Karpas-422 (cell line): ENCODE results near the gene AK8. TPM values are rescaled to one million over a fixed set of nuclear protein-coding genes. Genes with fewer than 3 reads are reported as not detected.

ENCODE experiments used
- DNase-seq: peaks from one replicate; pipeline ENCODE4 v3.0.0-alpha.2; 2015
- H2AFZ ChIP-seq: fragments of 200-600 bp; sonication (generic); 2 replicates; pipeline ENCODE4 v1.6.1; 2014; ENCODE audit warnings: antibody characterized with exemption, low read length, mixed read lengths
- H3K27ac ChIP-seq: fragments of 200-600 bp; sonication (generic); 2 replicates; pipeline ENCODE4 v1.5.1; 2014; ENCODE audit warnings: mild to moderate bottlenecking, low read length, moderate library complexity
- H3K27me3 ChIP-seq: fragments of 200-600 bp; sonication (generic); 2 replicates; pipeline ENCODE4 v1.6.1; 2014; ENCODE audit warnings: low read length, mixed read lengths
- H3K36me3 ChIP-seq: fragments of 200-600 bp; sonication (generic); 2 replicates; pipeline ENCODE4 v1.6.1; 2014; ENCODE audit warnings: low read length, mixed read lengths; ENCODE audit not compliant: insufficient read depth
- H3K4me1 ChIP-seq: fragments of 200-600 bp; sonication (generic); 2 replicates; pipeline ENCODE4 v1.6.1; 2014; ENCODE audit warnings: mild to moderate bottlenecking, low read length, mixed read lengths
- H3K4me2 ChIP-seq: fragments of 200-600 bp; sonication (generic); 2 replicates; pipeline ENCODE4 v1.6.1; 2014; ENCODE audit warnings: low read length, low read depth, mild to moderate bottlenecking; ENCODE audit not compliant: poor library complexity, severe bottlenecking
- H3K4me3 ChIP-seq: fragments of 200-600 bp; sonication (generic); 2 replicates; pipeline ENCODE4 v1.5.1; 2014; ENCODE audit warnings: mild to moderate bottlenecking, antibody characterized with exemption, low read length, mixed read lengths
- H3K79me2 ChIP-seq: fragments of 200-600 bp; sonication (generic); 2 replicates; pipeline ENCODE4 v1.6.1; 2014; ENCODE audit warnings: mild to moderate bottlenecking, low read length, mixed read lengths
- H3K9ac ChIP-seq: fragments of 200-600 bp; sonication (generic); 2 replicates; pipeline ENCODE4 v1.6.0; 2014; ENCODE audit warnings: low read length
- H3K9me2 ChIP-seq: fragments of 200-600 bp; sonication (generic), shearing (Covaris generic); replicated peaks from 2 replicates; pipeline ENCODE4 v1.6.0; 2014; ENCODE audit warnings: mild to moderate bottlenecking, low read length, moderate library complexity; ENCODE audit not compliant: insufficient read depth
- H3K9me3 ChIP-seq: fragments of 300-700, 200-600 bp; sonication (generic); 2 replicates; pipeline ENCODE4 v1.6.1; 2014; ENCODE audit warnings: low read length, mixed read lengths
- H4K20me1 ChIP-seq: fragments of 200-600 bp; sonication (generic); 2 replicates; pipeline ENCODE4 v1.6.1; 2014; ENCODE audit warnings: mild to moderate bottlenecking, antibody characterized with exemption, low read length, low read depth; ENCODE audit not compliant: insufficient read depth
- total RNA-seq: library from RNA; depleted of rRNA; stranded (reverse); fragments of >200 nt; shearing (Covaris generic); gene quantifications from 2 replicates; pipeline ENCODE4 v1.2.3, GENCODE V29; 2014; ENCODE audit warnings: low replicate concordance

The AK8 gene
- total RNA-seq, 1 experiment from 2014 or later, result not detected

DNA sequence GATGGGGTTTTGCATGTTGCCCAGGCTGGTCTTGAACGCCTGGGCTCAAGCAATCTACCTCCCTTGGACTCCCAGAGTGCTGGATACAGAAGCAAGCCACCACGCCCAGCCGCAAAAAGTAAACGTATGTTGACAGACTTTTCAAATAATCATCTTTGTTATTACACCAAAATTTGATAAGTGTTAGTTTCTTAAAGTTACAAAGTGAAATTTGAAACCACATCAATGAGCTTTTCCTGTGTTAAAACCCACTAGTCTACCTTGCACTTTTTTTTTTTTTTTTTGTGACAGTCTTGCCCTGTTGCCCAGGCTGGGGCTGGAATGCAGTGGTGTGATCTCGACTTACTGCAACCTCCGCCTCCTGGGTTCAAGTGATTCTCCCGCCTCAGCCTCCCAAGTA, 30.6 kb upstream of the AK8 start:
- H3K9me3 ChIP-seq, result no peaks in the 10 kb centered on the region
- no peak overlapping the region for H3K9ac ChIP-seq
- no peak for DNase-seq
- H3K4me3 ChIP-seq, result no peak overlapping the region
- H3K9me2 ChIP-seq, result no peaks in the 10 kb centered on the region
- H4K20me1 ChIP-seq, result no peaks in the 10 kb centered on the region
- no peaks in the 10 kb centered on the region for H3K4me1 ChIP-seq
- peaks cover 15% of the 10 kb centered on the region; the same call in 1 of the 2 replicates for H3K36me3 ChIP-seq
- no peak overlapping the region for H2AFZ ChIP-seq
- no peak overlapping the region for H3K27ac ChIP-seq
- no peak overlapping the region for H3K4me2 ChIP-seq
- no peaks in the 10 kb centered on the region for H3K79me2 ChIP-seq
- H3K27me3 ChIP-seq, result no peaks in the 10 kb centered on the region

DNA sequence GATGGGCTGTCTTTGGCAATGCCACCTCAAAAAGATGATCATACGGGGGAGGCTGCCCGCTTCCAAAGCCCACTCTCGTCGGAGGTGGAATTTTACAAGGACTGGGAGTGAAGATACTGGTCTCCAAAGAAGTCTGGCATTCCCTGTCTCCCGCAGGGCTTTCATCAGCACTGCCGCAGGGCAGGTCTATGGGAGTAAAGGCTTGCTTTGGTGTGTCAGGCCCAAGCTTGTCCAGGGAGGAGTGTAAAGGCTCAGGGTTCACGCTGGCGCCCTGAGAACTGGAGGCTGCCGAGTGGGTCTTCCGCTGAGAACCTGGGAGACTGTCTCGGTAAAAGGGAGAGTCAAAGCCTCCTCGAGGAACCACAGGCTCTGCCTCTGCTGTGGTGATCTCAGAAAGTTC, 27.6 kb upstream of the AK8 start:
- no peaks in the 10 kb centered on the region for H3K79me2 ChIP-seq
- H3K27ac ChIP-seq, result no peak overlapping the region
- peaks cover 14% of the 10 kb centered on the region for H3K36me3 ChIP-seq
- H3K4me3 ChIP-seq, result no peak overlapping the region
- H3K9me3 ChIP-seq, result no peaks in the 10 kb centered on the region
- H2AFZ ChIP-seq, result no peak overlapping the region
- no peak for DNase-seq
- H4K20me1 ChIP-seq, result no peaks in the 10 kb centered on the region
- no peaks in the 10 kb centered on the region for H3K27me3 ChIP-seq
- H3K9me2 ChIP-seq, result no peaks in the 10 kb centered on the region
- peaks cover 12% of the 10 kb centered on the region for H3K4me1 ChIP-seq
- no peak overlapping the region for H3K4me2 ChIP-seq
- H3K9ac ChIP-seq, result no peak overlapping the region

DNA sequence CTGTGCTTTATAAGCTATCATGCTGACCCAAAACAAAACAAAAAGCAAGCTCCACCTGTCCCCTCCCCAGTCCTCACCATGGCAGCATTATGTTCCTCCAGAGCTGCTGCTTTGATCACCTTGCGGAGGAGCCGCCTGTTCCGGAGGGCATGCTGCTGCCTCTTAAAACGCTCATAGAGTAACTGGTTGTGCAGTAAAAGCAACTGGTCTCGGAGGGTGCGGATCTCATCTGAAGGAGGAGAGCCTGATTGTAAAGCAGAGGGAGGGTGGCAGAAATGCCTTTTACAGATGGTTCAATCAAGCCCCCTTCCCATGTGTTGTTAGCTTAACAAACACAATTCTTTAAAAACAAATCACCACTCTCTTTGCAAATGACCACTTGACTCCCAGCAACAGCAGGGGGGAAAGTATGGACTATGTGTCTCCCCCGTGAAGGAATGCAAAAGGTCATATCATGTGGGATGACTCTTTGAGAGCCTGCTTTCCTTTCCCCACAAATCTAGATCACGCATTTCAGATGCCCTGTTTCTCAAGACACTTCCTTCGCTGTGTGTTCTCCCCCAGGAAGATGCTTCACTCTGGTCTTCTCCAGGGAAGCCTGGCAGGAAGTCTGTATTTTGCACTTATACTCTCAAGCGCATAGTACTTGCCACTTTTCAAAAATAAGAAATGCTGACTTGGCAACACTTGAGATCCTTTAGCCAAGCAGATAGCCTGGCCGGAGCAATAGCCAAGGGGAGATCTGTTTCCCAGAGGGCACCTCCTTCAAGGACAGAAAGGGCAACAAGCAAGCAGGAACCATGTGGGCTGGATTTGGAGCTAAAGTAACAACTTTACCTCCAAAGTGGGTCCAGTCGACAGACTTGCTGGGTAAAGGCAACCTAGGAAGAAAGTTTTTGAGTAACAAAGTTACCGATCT, 25.7 kb upstream of the AK8 start:
- Histone ChIP-seq H3K9ac (no peak overlapping the region), H3K4me2 (no peak overlapping the region), H3K9me3 (no peaks in the 10 kb centered on the region), H2AFZ (no peak overlapping the region), H3K27me3 (no peaks in the 10 kb centered on the region), H3K9me2 (no peaks in the 10 kb centered on the region), H3K36me3 (peaks cover 15% of the 10 kb centered on the region), H3K79me2 (no peaks in the 10 kb centered on the region), H3K4me3 (no peak overlapping the region), H3K27ac (no peak overlapping the region), H3K4me1 (peaks cover 12% of the 10 kb centered on the region), H4K20me1 (no peaks in the 10 kb centered on the region)
- DNase-seq, result no peak

DNA sequence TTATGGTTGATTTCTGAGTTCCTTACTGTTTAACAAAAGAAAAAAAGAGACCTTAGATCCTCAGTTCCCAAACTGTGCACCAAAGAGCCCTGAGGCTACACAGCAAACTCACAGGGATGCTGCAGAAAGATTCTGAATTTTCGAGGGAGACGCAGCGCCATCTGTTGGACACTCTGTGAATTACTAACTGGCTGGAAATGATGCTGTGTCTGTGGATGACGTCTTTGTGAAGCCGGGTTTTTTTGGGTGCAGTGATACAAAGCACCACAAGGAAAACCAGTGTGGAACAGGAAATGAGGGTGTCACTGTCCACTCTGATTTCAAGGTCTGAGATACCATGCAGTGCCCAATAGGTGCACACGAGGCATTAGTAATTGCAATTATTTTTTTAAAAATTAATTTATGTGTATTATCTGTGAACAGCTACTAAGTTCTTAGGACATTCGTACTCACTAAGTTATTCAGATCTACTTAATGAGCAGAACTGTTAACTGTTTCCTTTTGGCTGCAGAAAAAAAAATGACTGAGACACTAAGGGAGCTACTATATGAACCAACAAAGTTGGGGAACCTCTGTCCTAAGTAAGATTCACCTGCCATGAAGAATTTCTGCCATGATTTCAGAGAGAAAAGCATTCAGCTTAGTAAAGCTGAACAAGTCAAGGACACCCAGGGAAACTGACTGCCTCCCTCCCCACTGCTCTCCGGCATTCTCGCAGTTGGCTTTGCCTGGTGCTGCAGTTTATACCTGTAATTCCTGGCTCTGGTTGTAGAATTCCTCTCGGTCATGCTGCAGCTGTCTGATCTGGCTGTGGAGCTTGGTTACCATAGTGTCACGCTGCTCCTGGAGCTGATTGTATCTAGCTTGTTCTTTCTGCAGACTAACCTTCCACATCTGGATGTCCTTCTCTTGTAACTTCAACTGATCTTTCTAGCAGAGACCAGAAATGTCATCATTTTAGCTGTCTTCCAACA, 24.1 kb upstream of the AK8 start:
- H3K9me2 ChIP-seq, result no peaks in the 10 kb centered on the region
- H3K9ac ChIP-seq, result no peak overlapping the region
- H3K4me2 ChIP-seq, result no peak overlapping the region
- H3K79me2 ChIP-seq, result no peaks in the 10 kb centered on the region
- no peak overlapping the region for H2AFZ ChIP-seq
- peaks cover 12% of the 10 kb centered on the region for H3K4me1 ChIP-seq
- H3K4me3 ChIP-seq, result no peak overlapping the region
- H3K27me3 ChIP-seq, result no peaks in the 10 kb centered on the region
- no peaks in the 10 kb centered on the region for H4K20me1 ChIP-seq
- peak; percentile 94 for DNase-seq
- peak overlapping the region; percentile 18 for H3K27ac ChIP-seq
- no peaks in the 10 kb centered on the region for H3K9me3 ChIP-seq
- H3K36me3 ChIP-seq, result peaks cover 16% of the 10 kb centered on the region

DNA sequence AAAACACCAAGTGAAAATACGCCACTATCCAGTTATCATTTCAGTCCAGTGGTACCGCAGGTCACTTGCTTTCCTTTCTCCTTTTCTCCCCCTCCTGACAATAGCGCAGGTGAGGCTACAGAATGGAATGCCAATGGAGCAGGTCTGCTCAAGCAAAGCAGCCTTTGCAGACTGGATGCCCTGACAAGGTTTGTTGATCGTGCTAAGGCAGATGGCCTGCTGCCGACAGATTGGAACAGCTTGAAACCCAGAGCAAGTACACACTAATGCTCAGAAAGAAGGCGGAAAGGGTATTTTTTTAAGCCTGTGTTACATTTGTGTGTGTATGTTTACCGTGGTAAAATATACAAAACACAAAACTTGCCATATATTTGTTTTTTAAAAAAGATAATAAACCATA, 20.0 kb upstream of the AK8 start:
- Histone ChIP-seq H2AFZ (no peak overlapping the region), H4K20me1 (no peaks in the 10 kb centered on the region), H3K9me2 (no peaks in the 10 kb centered on the region), H3K36me3 (peaks cover 25% of the 10 kb centered on the region), H3K9ac (no peak overlapping the region), H3K9me3 (no peaks in the 10 kb centered on the region), H3K27ac (no peak overlapping the region), H3K4me3 (no peak overlapping the region), H3K27me3 (no peaks in the 10 kb centered on the region), H3K79me2 (no peaks in the 10 kb centered on the region), H3K4me2 (no peak overlapping the region), H3K4me1 (peaks cover 12% of the 10 kb centered on the region)
- no peak for DNase-seq

DNA sequence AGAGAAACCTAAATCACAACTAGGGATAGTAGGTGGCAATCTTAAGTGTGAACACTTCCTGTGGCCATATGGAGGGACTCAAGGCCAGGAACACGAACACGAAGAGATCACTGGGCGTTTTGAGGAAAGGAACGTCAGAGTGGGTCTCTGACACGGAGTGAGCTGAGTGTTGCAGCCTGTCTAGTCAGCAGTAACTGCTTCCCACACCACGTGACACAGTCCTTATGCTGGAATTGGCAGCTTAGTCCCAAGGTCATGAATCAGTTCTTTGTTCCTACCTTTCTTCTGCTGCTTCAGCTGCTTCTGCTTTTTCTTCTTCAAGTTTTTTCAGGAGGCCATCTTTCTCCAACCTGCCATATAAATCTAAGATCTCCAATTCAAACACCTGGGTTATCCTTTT, 18.8 kb upstream of the AK8 start:
- H3K79me2 ChIP-seq, result no peaks in the 10 kb centered on the region
- H3K9ac ChIP-seq, result no peak overlapping the region
- no peaks in the 10 kb centered on the region for H3K9me3 ChIP-seq
- H3K27ac ChIP-seq, result no peak overlapping the region
- H3K4me1 ChIP-seq, result peaks cover 5% of the 10 kb centered on the region
- H3K27me3 ChIP-seq, result no peaks in the 10 kb centered on the region
- no peak overlapping the region for H3K4me2 ChIP-seq
- H3K4me3 ChIP-seq, result no peak overlapping the region
- no peaks in the 10 kb centered on the region for H3K9me2 ChIP-seq
- H4K20me1 ChIP-seq, result no peaks in the 10 kb centered on the region
- peaks cover 25% of the 10 kb centered on the region for H3K36me3 ChIP-seq
- H2AFZ ChIP-seq, result no peak overlapping the region
- DNase-seq, result no peak

DNA sequence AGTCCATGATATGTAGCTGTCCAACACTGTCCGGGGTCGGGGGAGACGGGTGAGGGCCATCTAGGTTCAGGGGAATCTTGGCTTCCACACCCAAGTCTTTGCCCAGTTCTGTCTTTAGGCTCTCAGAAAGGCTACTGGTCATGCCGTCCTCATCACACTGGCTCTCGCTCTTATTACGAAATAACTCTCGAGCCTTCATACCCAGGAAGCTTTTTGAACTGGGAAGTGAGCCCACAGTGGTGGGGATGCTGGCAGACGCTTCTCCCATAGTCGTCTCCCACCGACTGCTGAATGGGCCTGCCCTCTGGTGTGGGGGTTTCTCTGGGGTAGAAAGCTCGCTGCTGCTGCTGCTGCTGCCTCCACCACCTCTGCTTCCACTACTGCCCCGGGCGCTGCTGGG, 18.2 kb upstream of the AK8 start:
- no peak overlapping the region for H3K27ac ChIP-seq
- H3K9me2 ChIP-seq, result no peaks in the 10 kb centered on the region
- no peaks in the 10 kb centered on the region for H3K4me1 ChIP-seq
- DNase-seq, result no peak
- no peaks in the 10 kb centered on the region for H4K20me1 ChIP-seq
- no peak overlapping the region for H2AFZ ChIP-seq
- H3K9ac ChIP-seq, result no peak overlapping the region
- H3K79me2 ChIP-seq, result no peaks in the 10 kb centered on the region
- H3K4me2 ChIP-seq, result no peak overlapping the region
- H3K36me3 ChIP-seq, result peaks cover 20% of the 10 kb centered on the region
- no peak overlapping the region for H3K4me3 ChIP-seq
- no peaks in the 10 kb centered on the region for H3K9me3 ChIP-seq
- no peaks in the 10 kb centered on the region for H3K27me3 ChIP-seq
